GM12878 (cell line): ENCODE measurements around the gene CLN6. TPM values are rescaled to one million over a fixed set of nuclear protein-coding genes. Genes with fewer than 3 reads are reported as not detected.
A peak's percentile ranks its signal among the peaks of the same experiment; 100 is the strongest.

ENCODE experiments used
- ATAC-seq: fragments of 200-7000 bp; cut with Tn5 transposase; 3 replicates; pipeline ENCODE4 v1.9.1; 2020; ENCODE audit warnings: mild to moderate bottlenecking, moderate library complexity
- BruUV-seq: library from RNA; stranded (reverse); fragments of 400-500 nt; replicated peaks from 2 replicates; lab custom pipeline; 2021; lab: Mats Ljungman, UMichigan
- CTCF ChIA-PET: fragments of 300-600 bp; sonication (Branson Sonifier 250); formaldehyde crosslinking; extraction: SDS; loops from one replicate; lab custom pipeline; 2021; ENCODE audit warnings: inconsistent platforms; lab: Yijun Ruan, JAX
- POLR2A ChIA-PET: fragments of 350-600 bp; formaldehyde crosslinking; extraction: SDS; loops from one replicate; lab custom pipeline; 2021; ENCODE audit warnings: inconsistent platforms; lab: Charles Lee
- RAD21 ChIA-PET: fragments of 300-600 bp; sonication (Branson Sonifier 250); formaldehyde crosslinking; loops from one replicate; lab custom pipeline; 2023; ENCODE audit warnings: antibody characterized with exemption; ENCODE audit not compliant: unreplicated experiment; lab: Charles Lee
- SMC1A ChIA-PET: fragments of 300-600 bp; sonication (Branson Sonifier 250); formaldehyde crosslinking; loops from one replicate; lab custom pipeline; 2023; ENCODE audit not compliant: unreplicated experiment, uncharacterized antibody; lab: Charles Lee
- DNase-seq: peaks from one replicate; pipeline ENCODE4 v3.0.0-alpha.2; 2011; ENCODE audit warnings: low read depth, low spot score
- FAIRE-seq: peaks from 3 replicates; lab custom pipeline; 2011; peaks lifted over from hg19 to GRCh38; lab: Jason Lieb, UNC
- H2AFZ ChIP-seq: 2 replicates; pipeline ENCODE4 v1.6.0; 2011; ENCODE audit warnings: low read depth, low read length, control low read depth; ENCODE audit not compliant: control insufficient read depth
- H3K27ac ChIP-seq: 2 replicates; pipeline ENCODE4 v1.5.1; 2011; ENCODE audit warnings: control low read depth; ENCODE audit not compliant: control insufficient read depth, insufficient read depth
- H3K27me3 ChIP-seq, 2 experiments: replicated peaks in 1 of 2; 2 replicates each; pipeline versions ENCODE4 v1.6.0 to v1.6.1; 2011; ENCODE audit warnings: low read length in 1 of 2; ENCODE audit not compliant: control insufficient read depth in 2 of 2, insufficient read depth in 2 of 2
- H3K36me3 ChIP-seq, 2 experiments: 2 replicates each; pipeline ENCODE4 v1.5.1; 2011; ENCODE audit warnings: low read length in 1 of 2; ENCODE audit not compliant: control insufficient read depth in 2 of 2, insufficient read depth in 2 of 2
- H3K4me1 ChIP-seq: 2 replicates; pipeline ENCODE4 v1.6.1; 2011; ENCODE audit warnings: mild to moderate bottlenecking, low read length, moderate library complexity, mixed read lengths; ENCODE audit not compliant: control insufficient read depth, insufficient read depth
- H3K4me2 ChIP-seq: 2 replicates; pipeline ENCODE4 v1.6.0; 2011; ENCODE audit warnings: control low read depth; ENCODE audit not compliant: control insufficient read depth, insufficient read depth
- H3K4me3 ChIP-seq: fragments of 200-600 bp; sonication (generic); 2 replicates; pipeline ENCODE4 v1.5.1; 2016
- H3K79me2 ChIP-seq: 2 replicates; pipeline ENCODE4 v1.6.0; 2011; ENCODE audit warnings: low read length; ENCODE audit not compliant: control insufficient read depth, insufficient read depth
- H3K9ac ChIP-seq: 2 replicates; pipeline ENCODE4 v1.8.0; 2011; ENCODE audit warnings: low read length, control low read depth, mixed read lengths; ENCODE audit not compliant: control insufficient read depth, insufficient read depth
- H3K9me3 ChIP-seq: replicated peaks from 3 replicates; pipeline ENCODE4 v1.5.1; 2011; ENCODE audit warnings: mild to moderate bottlenecking, low read length; ENCODE audit not compliant: control insufficient read depth, insufficient read depth
- H4K20me1 ChIP-seq: 2 replicates; pipeline ENCODE4 v1.6.0; 2011; ENCODE audit not compliant: control insufficient read depth, insufficient read depth
- ESRRA ChIP-seq: IDR thresholded peaks from 2 replicates; pipeline ENCODE4 v1.6.1; 2012; ENCODE audit warnings: mild to moderate bottlenecking, low read length, improper control_type of control experiment
- POLR2A ChIP-seq: IDR thresholded peaks from 2 replicates; pipeline ENCODE4 v1.6.1; 2011; ENCODE audit warnings: low read depth, mild to moderate bottlenecking, low read length
- POLR2AphosphoS2 ChIP-seq: IDR thresholded peaks from 2 replicates; pipeline ENCODE4 v1.6.1; 2011; ENCODE audit warnings: low read depth, mild to moderate bottlenecking, low read length, improper control_type of control experiment, moderate library complexity
- WGBS: methylation state at CpG from one replicate; pipeline ENCODE4 v1.1.6; 2016; ENCODE audit warnings: low lambda C conversion rate; ENCODE audit not compliant: insufficient replicate concordance, insufficient coverage; ENCODE audit errors: missing lambda C conversion rate; 5-methylcytosine and 5-hydroxymethylcytosine counted together
- in situ Hi-C: fragments of 300-500 bp; cut with MboI; formaldehyde crosslinking; loops from 9 replicates; pipeline ENCODE4 v1.14.3; 2018; ENCODE audit warnings: mixed read lengths
- intact Hi-C: fragments of 100-400 bp; cut with micrococcal nuclease; formaldehyde crosslinking; loops from one replicate; pipeline ENCODE4 v1.14.2; 2022; ENCODE audit not compliant: unreplicated experiment
- polyA plus RNA-seq, 11 experiments: library from polyadenylated mRNA; depleted of rRNA in 4 of 11; unstranded in 6 of 11; stranded (reverse) in 5 of 11; fragments of >200 nt; fragmentation: Nextera tagmentation in 4 of 11; fragmentation: Illumina TruSeq in 1 of 11; extraction: Ambion mirVana in 4 of 11; extraction: Trizol in 1 of 11; gene quantifications; 1 replicate in 1 of 11; 2 replicates in 10 of 11; pipeline versions ENCODE4 v1.2.1 to v1.2.3, GENCODE V29; 2011 to 2016; ENCODE audit warnings: inconsistent platforms in 2 of 11, missing spikeins in 2 of 11, low read depth in 1 of 11
- total RNA-seq, 4 experiments: library from RNA; depleted of rRNA in 3 of 4; stranded (reverse); fragments of >200 nt in 3 of 4; fragmentation: Illumina TruSeq in 1 of 4; extraction: Trizol in 1 of 4; gene quantifications; 2 replicates each; pipeline versions ENCODE4 v1.2.1 to v1.2.3, GENCODE V29; 2013 to 2021
- TF ChIP-seq, protein P1 (sequence below), 3 experiments: IDR thresholded peaks in 2 of 3; conservative IDR thresholded peaks in 1 of 3; 2 replicates each; pipeline ENCODE4 v1.5.1; 2011; ENCODE audit warnings: low read depth in 3 of 3, low read length in 3 of 3, mild to moderate bottlenecking in 3 of 3, control low read depth in 2 of 3, moderate library complexity in 2 of 3, inconsistent platforms in 1 of 3, mixed read lengths in 1 of 3; ENCODE audit not compliant: control insufficient read depth in 2 of 3, insufficient read depth in 1 of 3; ENCODE audit errors: extremely low read depth in 1 of 3

The CLN6 gene
- total and polyA plus RNA-seq, 10 of the 15 experiments (the other 5 are each of a cell fraction or from before 2014, with no cell fraction given) = 0.74 to 69.0 (median 30.3) TPM

DNA sequence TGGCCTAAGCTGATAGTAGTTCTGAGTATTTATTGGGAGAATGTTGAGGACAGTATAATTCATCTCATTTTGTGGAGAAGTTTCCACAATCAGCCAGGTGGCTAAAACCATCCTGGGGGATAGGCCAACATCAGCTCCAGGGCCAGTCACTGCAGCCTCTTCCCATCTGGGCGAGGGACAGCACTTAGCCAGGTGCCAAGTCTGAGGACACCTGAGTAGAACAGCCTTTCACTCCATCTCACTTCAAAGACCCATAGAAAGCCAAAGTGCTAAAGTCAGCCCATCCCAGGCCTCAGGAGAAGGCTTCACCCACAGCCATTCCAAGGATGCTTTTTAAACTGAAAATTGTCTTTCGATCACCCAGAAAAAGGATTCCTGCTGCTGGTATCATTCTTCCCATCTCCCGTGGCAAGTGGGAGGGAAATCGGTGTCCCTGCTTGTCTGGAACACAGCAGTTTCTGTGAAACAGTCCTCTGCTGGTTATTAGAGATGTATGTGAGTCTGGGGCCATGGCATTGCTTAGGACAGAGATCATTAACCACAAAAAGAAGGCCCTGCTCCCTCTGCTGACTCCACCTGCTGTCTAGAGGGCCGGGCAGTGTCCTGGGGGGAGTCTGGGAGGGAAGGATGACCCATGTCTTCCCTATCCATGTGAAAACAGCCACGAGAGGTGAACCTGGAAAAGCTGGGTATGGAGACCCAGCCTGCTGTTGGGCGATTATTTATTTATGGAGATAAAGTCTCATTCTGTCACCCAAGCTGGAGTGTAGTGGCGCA lies 34.0 kb downstream of the CLN6 start:
- in situ Hi-C loops = no loop called here
- intact Hi-C loops = no loop called here
- no peak overlapping the region for H3K27ac ChIP-seq
- no peaks in the 10 kb centered on the region for H3K27me3 ChIP-seq
- H3K4me3 ChIP-seq = no peak overlapping the region
- ChIA-PET POLR2A (interaction anchor here (0.6 kb wide), 1 partner anchor 31 kb away, joined by 3 read pairs; no protein-coding TSS in a partner anchor), SMC1A (interaction anchor here (1.0 to 2.9 kb wide), 3 partner anchors 27 to 58 kb away, joined by 3 to 8 read pairs (median 3); no protein-coding TSS in a partner anchor), RAD21 (interaction anchor here (0.5 to 1.3 kb wide), 2 partner anchors 332 to 337 kb away, joined by 3 to 6 read pairs; no protein-coding TSS in a partner anchor), CTCF (interaction anchor here (0.6 to 2.8 kb wide), 6 partner anchors 57 to 332 kb away, joined by 3 to 12 read pairs (median 3); no protein-coding TSS in a partner anchor)
- TF ChIP-seq, protein P1, sequence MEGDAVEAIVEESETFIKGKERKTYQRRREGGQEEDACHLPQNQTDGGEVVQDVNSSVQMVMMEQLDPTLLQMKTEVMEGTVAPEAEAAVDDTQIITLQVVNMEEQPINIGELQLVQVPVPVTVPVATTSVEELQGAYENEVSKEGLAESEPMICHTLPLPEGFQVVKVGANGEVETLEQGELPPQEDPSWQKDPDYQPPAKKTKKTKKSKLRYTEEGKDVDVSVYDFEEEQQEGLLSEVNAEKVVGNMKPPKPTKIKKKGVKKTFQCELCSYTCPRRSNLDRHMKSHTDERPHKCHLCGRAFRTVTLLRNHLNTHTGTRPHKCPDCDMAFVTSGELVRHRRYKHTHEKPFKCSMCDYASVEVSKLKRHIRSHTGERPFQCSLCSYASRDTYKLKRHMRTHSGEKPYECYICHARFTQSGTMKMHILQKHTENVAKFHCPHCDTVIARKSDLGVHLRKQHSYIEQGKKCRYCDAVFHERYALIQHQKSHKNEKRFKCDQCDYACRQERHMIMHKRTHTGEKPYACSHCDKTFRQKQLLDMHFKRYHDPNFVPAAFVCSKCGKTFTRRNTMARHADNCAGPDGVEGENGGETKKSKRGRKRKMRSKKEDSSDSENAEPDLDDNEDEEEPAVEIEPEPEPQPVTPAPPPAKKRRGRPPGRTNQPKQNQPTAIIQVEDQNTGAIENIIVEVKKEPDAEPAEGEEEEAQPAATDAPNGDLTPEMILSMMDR (IDR thresholded peaks at IDR 0.05 in 2 of 3, conservative IDR thresholded peaks at IDR 0.05 in 1 of 3; ENCODE audit: control insufficient read depth in 2 of 3, extremely low read depth in 1 of 3, insufficient read depth in 1 of 3, low read depth in 3 of 3, low read length in 3 of 3) = 0 out of 6 replicates have a peak, but pooled peaks of 1 of the 3 experiments have one; percentile 1
- TF ChIP-seq POLR2AphosphoS2 = peak; percentile 35; the same call in 1 of the 2 replicates
- TF ChIP-seq ESRRA = no peak
- TF ChIP-seq POLR2A = peak; percentile 32; the same call in 1 of the 2 replicates
- ATAC-seq (no peak), DNase-seq (no peak), FAIRE-seq (no peak)
- BruUV-seq = no TSS peak
- H3K4me2 ChIP-seq = no peak overlapping the region
- no peaks in the 10 kb centered on the region for H3K79me2 ChIP-seq
- 97% methylated on average over 8 of the region's 8 CpGs for WGBS
- H3K9me3 ChIP-seq = no peaks in the 10 kb centered on the region
- no peak overlapping the region for H3K9ac ChIP-seq
- H3K4me1 ChIP-seq = no peaks in the 10 kb centered on the region
- no peak overlapping the region for H2AFZ ChIP-seq
- H3K36me3 ChIP-seq = peaks cover 11 to 17% of the 10 kb centered on the region in 2 experiments
- no peaks in the 10 kb centered on the region for H4K20me1 ChIP-seq
